Measurements from ENCODE around the gene TSPAN4.

TSPAN4 gene

DNA sequence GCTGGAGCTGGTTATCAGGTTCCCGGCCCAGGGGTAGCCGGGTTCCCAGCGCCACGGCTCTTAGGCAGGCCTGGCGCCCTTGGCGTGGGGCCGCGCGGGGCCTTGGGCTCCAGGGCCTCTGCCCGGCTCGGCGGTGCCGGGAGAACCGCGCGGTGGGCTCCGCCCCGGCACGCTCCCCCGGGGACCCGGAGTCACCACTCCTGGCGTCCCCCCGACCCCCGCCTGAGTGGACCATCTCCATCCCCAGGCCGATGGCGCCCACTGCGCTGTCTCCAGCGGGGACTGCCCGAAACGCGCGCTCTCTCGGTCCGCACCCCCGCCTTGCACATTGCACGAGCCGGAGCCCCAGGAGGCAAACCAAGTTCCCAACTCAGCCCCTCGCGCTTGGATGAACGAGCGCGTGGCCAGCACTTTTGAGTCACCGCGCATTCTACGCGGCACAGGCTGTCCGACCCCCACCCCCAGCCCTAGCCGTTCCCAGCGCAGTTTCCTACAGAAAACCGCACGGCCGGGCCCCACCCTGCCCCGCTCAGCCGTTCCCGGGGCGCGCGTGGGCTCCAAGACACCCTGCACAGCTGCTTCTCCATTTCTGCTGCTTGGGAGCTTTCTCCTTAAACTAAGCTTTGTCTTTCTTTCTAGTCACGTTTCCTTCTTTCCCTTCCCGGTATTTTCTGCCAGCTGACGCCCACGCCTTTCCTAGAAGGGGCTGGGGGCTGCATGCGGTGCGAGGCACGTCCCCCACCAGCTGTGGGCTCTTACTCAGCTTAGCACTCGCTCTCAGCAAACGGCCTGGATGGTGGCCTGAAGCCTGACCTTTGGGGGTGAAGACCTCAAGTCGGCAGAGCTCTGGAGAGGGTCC lies 68.6 kb downstream of the TSPAN4 start:
- no peak for DNase-seq (ENCODE audit: low spot score)

DNA sequence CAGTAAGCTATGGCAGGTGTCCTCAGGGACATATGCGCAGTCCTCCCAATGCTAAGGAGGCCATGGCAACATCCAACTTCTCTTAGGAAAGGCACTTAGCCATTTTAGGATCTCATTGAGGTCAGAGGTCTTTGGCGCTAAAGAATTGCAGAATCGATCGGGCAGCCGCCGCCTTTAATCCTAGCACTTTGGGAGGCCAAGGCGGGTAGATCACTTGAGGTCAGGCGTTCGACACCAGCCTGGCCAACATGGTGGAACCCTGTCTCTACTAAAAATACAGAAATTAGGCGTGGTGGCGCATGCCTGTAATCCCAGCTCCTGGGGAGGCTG lies 69.2 kb downstream of the TSPAN4 start:
- DNase-seq (ENCODE audit: low spot score) = no peak

DNA sequence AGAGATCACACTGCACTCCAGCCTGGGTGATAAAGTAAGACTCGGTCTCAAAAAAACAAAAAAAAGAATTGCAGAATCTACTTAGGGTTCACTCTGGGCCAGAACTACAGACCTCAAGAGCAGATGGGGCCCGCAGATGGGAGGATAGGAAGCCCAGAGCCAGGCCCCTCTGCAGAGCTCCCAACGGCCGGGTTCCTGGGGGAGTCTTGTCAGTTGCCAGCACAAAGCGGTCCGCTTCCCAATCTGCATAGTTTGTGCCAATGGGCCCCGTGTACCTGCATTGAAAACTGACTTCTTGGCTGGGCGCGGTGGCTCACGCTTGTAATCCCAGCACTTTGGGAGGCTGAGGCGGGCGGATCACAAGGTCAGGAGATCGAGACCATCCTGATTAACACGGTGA lies 69.6 kb downstream of the TSPAN4 start:
- DNase-seq (ENCODE audit: low spot score) = no peak

DNA sequence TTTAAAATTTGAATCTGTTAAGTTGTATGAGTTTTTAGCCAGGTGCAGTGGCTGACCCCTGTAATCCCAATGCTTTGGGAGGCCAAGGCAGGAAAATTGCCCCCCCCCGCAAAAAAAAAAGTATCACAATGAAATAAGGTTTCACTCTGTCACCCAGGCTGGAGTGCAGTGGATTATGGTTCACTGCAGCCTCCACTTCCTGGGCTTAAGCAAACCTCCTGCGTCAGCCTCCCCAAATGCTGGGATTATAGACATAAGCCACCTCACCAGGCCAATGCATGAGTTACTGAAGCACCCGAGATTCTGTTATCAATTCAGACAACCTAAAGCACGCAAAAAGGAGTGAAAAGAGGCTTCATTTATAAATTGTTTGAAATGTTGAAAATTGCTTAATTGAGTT lies 70.4 kb downstream of the TSPAN4 start:
- no peak for DNase-seq (ENCODE audit: low spot score)

DNA sequence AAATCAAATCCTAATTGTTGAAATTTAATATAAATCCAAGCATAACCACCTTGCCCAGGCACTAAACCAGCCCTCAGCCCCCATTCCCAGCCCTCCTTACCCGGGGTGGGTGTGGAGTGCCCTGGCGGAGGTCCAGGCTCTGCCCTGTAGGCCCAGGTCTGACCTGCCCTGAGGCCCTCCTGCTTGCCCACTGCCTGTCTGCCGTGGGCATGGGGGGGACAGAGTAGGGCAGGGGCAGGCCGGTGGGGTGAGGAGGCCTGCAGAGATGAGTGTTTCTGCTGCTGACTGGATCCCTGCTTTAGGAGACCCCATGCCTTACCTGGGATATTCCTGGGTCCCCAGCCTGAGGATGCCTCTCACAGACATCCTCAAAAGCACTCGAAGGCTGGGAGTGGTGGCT lies 71.6 kb downstream of the TSPAN4 start:
- no peak for DNase-seq (ENCODE audit: low spot score)

DNA sequence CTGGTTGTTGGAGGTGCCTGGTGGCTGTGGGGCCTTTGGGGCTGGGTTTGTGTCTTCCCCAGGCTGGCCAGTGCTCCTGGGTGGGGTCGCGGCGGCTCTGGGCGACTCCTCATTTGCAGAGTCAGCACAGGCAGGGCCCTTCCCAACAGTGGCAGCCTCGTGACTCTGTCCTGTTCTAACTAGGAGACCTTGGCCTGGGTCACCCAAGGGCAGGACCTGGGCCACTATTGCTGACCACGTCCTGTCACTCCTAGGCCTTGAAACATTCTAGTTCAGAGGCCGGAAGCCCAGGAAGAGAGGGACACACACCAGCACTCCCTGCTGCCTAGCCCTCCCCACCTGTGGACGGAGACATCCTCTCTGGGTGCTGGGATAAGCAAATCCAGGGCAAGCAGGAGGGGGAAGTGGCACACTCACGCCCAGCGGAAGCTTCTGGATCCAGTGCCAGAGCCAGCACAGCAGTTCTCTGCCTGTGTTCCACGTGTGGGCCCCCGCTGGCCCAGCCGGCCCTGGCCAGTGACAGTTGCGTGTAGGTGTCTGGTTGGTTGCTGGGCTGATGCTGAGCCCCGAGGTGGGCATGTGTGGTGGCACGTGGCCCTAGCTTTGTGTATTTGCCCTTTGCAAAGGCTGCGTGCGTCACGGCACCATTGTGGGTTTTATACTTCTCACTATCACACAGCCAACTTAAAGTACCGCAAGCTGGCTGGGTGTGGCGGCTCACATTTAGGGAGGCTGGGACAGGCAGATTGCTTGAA lies 72.3 kb downstream of the TSPAN4 start:
- DNase-seq (ENCODE audit: low spot score) = no peak
